ENCODE data around the gene CDKAL1.
"Not testable (repeated sequence)": the region's sequence is repeated elsewhere in the genome, so short reads cannot be mapped to it uniquely, and the experiment has no call there.

CDKAL1 gene

DNA sequence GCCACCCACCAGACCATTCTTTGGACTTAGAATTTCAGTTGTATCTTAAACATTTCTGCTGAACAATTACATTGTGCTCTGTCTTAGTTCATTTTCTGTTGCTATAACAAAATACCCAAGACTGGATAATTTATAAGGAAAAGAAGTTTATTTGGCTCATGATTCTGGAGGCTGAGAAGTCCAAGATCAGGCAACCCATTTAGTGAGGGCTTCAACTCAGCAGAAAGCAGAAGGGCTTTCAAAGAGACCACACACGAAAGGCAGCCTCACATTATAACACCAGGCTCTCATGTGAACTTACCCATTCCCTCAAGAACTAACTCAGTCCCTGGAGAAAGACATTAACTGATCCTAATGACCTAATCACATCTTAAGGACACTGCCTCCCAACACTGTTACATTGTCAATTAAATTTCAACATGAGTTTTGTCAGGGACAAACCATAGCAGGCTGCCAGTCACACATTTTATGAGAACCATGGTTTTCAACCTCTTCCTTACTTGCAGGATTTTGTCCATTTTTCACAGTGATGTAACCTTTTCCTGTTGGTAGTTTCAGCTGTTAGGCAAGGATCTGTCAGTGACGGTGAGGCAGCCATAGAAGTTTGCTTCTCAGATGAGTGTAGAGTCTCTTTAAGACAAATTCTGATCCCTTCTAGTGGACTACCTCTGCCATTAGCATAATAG lies 659.7 kb downstream of the CDKAL1 start:
- DNase-seq: no peak

DNA sequence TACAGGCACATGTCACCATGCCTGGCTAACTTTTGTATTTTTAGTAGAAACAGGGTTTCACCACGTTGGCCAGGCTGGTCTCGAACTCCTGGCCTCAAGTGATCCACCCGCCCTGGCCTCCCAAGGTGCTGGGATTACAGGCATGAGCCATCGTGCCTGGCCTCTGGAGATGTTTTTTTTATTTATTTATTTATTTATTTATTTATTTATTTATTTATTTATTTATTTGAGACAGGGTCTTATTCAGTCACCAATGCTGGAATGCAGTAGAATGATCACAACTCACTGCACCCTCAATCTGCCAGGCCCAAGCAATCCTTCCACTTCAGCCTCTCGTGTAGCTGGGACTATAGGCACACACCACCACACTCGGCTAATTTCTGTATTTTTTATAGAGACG lies 661.0 kb downstream of the CDKAL1 start:
- not testable (repeated sequence) for DNase-seq

DNA sequence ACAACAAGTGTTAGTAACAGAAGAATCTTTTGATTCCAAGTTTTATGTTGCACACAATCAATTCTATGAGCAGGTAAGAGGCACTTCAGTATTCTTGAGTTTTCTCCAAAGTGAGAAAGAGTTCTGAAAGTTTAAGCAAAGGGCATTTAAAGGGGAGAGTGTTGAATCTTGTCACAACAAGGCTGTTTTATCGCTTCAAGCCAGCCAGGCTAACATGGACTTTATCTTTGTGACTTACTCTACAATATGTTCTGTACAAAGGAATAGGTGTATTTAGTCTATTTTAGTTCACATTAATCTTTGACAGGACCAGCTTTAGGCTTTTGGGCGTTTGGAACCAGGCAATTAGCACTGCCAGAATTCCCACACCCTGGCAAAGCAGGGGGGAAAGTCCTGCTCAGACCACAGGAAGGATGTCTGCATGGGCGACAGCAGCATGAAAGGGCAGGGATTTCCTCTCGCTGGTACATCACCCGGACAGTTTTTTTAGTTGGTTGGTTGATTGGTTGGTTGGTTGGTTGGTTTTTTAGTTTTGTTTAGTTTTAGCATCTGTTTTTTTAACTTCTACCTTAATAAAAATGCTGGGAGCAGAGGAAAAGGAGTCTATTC lies 663.9 kb downstream of the CDKAL1 start:
- DNase-seq: no peak

DNA sequence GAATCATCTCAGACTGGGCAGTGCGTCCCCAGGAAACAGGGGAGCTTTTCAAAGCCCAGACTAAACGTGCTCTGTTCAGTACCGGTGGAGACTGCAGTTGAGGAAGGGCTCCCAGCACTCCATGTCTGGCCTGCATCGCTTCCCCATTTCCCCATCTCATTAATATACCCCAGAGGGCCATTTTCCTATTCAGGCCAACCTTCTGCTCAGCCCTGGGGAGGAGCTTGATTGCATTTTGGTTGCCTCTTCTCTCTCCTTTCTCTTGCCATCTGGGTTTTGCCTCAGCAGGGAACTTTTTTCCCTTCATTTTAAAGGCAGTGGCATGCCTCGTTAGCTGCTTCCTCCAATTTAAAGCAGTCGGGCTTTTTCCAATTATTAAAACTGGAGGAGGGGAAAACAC lies 665.0 kb downstream of the CDKAL1 start:
- no peak for DNase-seq

DNA sequence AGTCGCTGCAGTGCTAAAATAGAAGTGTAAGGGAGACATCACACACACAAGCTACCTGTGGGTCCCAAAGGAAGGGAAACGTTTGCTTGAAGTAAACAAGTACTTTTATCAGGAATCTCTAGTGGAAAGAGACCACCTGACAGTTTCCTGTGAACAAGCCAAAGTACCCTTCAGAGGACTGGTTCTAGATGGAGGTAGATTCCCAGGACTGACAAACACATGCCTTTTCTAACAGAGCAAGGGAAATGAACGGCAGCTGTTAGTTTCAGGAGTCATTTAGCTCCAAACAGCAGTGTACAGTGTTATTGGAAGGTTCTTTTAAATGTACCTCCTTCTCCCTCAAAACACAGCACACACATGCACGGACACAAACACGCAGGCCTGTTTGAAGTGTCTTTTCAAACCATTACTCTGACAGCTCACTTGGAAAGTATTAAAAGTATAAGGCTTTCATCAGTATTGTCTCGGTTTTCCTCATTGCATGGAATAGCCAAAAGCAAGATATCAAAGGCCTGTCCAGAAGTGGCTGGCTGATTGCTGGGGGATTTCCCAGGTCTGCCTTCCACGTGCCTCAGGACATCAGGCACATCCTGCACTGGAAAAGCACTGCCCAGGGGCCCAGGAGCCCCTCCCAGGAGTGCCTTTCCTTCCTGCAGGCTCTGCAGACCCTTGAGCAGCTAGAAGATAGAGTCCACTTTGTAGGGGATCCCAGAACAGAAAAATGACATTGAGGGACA lies 666.0 kb downstream of the CDKAL1 start:
- no peak for DNase-seq

DNA sequence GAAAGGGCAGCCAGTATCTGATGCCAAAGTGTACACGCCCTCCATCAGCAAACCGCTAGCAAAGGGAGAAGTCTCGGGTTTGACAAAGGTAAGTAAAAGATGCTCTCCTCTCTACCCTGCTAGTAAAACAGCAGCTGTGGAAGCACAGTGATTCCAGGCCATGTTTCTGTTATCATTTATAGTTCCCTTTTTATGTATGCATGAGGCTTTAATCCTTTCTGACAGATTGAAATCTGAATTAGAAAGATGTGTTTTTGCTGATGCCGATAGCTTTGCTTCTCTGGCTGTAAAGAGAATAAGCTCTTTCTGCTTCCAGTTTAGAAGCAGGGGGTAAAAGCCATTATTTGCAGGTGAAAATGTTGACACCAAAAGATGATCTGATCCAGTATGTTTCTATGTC lies 666.9 kb downstream of the CDKAL1 start:
- DNase-seq: no peak

DNA sequence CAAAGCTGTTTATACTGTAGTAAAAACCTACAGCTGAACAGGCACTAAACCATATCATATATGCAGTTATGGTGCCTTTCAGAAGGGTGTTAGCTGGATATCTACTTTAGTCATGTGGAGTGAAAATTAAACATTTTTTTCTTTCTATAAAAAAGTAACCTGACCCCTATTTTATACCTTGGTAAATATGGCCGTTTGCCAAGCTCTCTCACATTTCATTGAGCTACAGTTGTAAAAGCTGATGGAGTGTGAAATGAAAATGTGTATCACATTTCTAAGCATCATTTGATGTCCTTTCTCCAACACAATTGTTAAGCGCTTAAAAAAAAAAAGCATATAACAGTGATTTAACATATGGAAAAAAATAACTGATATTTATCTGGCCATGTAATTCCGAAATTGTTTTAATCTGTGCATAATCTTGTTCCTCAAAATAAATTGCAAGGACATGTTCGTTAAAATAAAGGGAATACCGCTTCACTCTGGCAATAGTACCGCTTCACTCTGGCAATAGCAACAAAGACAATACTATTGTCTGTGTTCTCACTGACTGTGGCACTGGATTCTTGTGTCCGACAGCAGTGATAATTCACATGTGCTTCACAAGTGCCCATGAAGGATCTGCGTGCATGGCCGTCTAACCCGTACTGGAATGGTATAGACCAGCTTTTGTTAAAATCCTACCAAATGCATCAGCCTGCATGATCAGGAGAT lies 667.5 kb downstream of the CDKAL1 start:
- DNase-seq: no peak

DNA sequence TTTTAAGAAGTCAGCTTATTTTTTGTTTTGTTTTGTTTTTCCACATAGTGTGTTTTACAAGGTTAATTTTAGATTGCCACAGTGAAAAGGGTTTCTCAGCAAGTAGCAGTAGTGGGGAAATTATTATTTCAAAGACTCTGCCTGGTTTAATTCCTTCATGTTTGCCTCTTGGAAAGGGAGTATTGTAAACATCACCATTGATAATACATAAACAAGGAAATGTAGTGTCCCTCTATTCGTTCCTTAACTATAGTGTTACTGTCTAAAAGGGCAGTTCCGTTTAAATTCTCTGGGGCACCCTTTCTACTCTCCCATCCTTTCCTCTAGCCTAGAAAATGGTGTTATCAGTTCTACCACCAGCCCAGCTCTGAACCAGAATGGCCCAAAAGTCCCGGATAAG lies 668.3 kb downstream of the CDKAL1 start:
- no peak for DNase-seq

DNA sequence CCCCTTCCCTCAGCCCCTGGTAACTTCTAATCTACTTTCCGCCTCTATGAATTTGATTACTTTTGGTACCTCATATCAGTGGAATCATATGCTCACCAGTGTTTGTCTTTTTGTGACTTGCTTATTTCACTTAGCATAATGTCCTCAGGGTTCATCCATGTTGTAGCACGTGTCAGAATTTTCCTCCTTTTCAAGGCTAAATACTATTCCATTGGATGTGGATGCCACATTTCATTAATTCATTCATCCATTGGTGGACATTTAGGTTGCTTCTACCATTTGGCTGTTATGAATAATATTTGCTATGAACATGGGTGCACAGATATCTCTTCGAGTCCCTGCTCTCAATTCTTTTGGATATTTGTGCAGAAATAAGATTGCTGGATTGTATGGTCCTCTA lies 670.7 kb downstream of the CDKAL1 start:
- no peak for DNase-seq

DNA sequence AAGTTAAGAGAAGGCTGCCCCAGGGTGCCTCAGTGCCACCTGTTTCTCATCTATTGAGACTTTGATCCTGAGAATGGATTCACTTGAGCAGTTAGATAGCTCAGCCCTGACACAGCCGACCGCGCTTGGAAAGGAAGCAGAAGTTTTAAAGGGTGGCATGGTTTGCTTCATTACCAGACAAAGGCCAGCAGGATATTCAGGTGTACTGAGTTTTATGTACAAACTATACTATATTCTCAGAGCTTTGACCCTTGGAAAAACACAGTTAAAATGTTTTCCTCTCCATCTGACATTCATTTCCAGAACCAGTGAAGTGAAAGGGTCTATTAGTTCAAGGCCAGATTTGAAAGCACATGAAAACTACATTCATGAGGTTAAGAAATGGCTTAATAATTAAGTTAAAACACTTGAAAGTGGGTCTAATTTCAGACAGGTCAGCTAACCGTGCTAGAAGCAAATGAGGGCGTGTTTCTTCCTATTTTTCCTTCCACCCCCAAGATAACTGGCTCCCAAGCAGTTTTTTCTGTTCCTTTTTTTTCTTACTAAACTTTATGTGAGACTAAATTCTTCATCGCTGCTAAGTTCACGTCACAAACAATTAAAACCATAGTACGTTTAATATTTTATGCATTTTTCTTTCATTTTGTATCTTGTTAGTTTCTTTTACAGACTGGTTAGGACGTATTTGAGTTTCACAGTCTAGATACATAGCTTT lies 674.0 kb downstream of the CDKAL1 start:
- no peak for DNase-seq

DNA sequence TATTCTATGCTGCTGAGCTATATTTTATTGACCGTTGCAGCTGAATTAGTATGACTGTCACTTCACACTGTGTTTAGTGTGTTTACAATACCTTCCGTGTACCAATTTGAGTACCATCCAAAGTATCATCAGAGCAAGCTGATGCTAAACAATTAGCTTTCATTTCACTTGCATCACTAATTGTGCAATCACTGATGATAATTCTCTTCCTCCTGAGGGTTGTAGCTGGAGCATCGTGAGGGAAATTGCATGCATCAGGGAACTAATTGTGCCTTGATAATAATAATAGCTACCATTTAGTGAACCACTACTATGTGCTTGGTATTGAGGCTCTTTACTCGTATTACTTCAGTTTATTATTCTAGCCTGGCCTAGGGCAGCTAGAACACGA lies 674.5 kb downstream of the CDKAL1 start:
- no peak for DNase-seq

DNA sequence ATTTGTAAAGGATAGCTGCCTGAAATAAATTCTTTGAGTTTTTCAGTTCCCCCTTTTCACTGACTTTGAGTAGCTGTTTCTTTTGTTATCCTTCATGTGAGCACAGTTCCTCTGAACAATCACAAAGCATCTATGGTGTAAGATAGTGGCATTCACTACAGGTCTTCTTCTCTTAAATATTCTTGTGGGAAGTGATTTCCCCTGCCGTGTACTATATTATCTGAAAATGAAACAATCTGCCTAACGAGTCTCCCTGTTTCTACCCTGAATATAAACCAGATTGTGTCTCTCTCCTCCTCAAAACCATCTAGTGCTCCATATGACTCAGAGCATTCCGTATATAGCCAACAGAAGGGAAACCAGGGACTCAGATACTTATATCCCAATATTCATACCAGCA lies 679.2 kb downstream of the CDKAL1 start:
- DNase-seq: no peak

DNA sequence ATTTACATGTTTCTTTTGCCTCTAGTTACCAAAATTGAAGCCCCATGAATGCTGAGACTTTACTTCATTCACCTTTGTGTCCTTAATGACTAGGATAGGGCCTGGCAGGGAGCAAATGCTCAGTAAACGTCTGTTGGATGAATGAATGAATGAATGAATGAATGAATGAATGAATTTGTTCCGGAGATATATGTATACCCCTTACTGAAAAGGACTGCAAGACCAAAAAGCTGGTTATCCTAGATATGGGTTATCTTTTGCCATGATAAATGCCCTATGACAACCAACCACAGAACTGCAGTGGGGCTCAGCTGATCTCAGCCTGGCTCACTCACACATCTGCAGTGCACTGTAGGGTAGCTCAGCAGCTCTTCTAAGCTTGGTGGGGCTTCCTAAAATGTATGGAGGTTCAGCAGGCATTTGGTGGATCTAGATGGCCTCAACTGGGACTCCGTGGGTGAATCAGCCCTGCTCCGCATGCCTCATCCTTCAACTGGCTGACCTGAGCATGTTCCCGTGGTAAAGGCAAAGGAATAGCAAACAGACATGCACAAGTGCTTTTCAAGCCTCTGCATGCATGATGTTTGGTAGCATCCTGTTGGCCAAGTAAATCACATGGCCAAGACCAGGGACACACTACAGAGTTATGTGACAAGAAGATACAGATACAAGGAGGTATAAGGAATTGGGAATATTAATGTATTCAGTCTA lies 680.6 kb downstream of the CDKAL1 start:
- no peak for DNase-seq

DNA sequence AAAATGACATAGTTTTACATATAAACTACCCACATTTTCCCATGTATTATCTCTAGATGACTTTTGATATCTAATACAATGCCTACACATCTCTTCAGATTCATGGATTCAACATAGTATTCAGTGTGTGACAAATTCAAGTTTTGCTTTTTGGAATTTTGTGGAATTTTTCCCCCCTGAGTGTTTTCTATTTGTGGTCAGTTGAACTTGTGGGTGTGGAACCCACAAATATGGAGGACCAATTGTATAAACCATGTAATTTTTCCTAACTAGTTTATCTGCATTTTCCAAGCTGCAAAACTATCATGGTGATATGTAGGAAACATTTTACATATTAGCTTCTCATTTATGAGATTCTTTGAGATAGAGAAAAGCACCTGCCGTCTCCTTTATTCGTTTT lies 685.0 kb downstream of the CDKAL1 start:
- DNase-seq: no peak

DNA sequence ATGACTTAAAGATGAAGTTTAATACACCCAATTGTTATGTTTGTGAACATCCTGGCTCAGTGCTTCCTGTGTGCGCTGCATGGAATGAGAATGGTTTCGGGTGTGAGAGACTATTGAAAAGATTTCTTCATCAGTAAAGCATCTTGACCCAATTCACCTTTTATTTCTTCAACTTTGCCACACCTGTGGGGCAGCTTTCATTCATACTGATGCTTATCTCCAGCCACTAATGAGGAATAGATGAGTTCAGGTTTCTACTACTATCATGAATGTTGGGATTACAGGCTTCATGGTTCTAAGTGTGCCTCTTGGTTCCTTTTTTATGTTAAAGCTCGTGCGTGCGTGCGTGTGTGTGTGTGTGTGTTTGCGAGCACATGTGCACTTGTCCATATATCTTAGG lies 685.6 kb downstream of the CDKAL1 start:
- no peak for DNase-seq

DNA sequence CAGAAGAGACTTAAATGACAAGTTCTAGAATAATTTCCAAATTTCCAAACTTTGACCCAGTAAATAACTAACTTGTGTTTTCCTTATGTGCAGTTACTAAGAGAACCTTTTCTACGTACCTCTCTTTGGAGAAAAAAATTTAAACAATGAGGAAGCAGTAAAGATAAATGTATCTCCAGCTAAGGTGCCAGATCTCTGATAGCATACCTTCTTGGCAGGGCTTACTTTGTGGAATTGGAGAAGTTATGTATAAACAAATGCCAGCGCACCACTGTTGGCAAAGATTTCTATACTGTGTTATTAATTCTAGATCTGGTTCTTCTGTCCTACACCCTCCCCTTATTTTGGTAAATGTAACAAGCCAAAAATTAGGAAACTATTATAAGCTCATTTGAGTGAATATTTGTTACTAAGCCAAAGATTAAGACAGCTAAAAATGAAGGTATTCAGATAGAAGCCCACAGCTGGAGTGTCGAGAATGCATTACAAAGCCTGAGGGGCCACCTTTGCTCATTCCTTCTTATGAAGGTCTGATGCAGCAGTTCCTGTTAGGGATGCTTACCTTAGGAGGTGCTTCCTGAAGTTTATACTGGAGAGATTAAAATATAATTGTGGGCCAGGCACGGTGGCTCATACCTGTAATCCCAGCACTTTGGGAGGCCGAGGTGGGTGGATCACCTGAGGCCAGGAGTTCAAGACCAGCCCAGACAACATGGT lies 686.2 kb downstream of the CDKAL1 start:
- no peak for DNase-seq

DNA sequence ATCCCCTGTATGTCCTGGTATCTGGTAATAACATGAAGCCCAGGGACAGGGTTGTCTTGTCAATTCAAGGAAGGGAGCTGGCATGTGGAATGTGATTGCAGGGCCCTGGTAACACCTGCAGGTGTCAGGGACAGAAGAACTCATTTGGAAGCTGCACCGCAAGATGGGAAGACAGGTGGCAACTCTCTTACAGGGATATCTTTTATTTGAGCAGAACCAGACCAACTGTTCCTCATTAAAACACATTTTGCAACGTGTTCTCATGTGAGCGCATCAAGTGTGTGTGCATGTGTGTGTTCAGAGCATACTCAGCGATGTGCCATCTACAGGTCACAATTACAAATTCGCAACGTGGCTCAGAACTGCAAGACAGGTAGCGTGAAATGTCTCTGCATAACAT lies 688.4 kb downstream of the CDKAL1 start:
- DNase-seq: no peak

DNA sequence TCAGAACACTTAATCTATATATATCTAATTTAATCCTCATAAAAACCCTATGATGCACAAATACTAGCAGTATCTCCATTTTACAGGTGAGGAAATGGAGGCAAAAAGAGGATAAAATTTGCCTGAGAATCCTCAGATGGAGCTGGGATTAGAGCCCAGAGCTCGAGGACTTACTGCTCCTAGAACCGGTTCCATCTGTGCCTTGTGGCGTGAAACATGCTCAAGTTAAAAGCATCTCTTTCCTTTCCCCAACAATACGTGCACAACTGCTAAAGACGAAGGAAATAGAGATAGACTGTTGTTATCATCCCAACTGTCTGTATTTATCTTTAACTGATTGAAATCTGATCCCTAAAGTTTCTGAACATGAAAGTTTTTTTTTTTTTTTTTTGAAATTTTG lies 691.7 kb downstream of the CDKAL1 start:
- DNase-seq: no peak

DNA sequence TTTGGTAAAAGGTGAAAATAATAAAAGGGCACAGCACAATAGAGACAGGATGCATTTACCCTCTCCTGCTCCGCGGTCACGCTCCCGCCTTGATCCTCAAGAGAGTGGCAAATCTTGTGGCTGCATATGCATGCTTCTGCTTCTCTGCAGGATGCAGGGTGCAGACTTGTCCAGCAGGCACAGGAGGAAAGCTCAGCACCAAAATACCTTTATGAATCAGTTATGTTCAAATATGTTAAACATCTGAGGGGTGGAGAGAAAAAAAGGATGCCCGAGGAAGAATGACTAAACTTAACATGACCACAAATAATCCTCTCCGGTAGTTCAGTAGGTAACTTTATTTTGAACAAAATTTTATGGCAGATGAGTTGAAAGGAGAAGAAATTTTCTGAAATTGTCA lies 693.2 kb downstream of the CDKAL1 start:
- DNase-seq: no peak

DNA sequence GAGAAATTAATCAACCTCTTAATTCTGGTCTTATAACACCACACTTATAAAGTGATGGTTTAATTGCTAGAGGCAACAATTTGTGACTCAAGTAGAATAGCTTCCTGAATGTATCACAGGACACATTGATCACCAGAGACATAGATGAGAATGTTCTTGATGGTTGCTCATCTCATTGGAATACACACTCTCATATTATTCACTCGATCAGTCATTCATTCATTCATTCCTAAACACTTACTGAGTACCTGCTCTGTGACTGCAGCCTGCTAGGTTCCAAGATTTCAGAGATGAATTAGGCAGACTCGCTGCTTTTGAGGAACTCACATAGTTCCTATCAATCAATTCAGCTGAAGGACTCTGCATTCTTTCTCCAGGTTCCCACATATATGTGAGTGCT lies 694.2 kb downstream of the CDKAL1 start:
- no peak for DNase-seq

DNA sequence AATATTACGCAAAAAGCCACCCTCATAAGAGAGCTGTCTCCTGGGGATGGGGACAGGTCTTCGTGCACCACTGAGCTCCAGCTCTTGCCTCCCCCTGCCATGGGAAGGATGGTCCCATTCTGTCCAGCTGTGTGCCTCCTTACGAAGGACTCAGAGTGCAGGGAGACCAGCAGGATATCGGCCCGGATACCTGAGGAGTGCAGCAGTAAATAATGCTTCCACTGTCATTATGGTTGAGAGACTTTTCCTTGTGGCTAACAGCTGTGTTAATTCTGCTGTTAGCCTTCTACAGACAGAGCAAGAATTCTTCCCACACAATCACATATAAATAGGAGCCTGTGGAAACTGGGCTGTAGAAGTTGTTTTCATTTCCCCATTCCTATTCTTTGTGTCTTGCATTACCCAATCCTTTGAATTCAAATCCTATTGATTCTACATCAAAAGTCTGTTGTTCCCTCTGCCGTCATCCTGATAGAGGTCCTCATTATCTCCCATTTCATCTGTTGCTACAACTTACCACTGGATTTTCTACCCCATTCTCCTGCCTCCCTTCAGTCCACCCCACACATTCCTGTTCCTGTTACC lies 694.7 kb downstream of the CDKAL1 start:
- no peak for DNase-seq

Data from CD4-positive, alpha-beta T cell treated with Interferon gamma for 1 hour (primary cell).